GM12872 (cell line): ENCODE results near the gene HEXA.

ENCODE experiments used
- TF ChIP-seq, protein P1 (sequence below): IDR thresholded peaks from 3 replicates; pipeline ENCODE4 v1.5.1; 2011; ENCODE audit warnings: low read depth, mild to moderate bottlenecking, low read length, moderate library complexity; ENCODE audit not compliant: insufficient read depth

HEXA gene

DNA sequence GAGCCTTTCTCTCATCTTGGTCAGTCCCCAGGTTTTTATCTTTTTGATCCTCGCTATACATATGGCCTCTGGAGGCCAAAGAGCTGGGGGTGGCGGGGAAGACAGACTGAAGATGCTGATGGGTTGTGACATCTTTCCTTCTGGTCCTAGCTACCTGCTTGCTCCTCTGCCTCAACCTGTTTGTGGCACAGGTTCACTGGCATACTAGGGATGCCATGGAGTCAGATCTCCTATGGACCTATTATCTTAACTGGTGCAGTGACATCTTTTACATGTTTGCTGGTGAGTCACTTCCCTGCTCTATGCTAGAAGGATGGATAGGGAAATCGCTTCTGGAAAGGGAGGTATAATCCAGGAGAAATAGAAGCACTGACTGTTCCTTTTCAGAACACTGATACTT is 31.1 kb upstream of the HEXA start:
- TF ChIP-seq, protein P1, sequence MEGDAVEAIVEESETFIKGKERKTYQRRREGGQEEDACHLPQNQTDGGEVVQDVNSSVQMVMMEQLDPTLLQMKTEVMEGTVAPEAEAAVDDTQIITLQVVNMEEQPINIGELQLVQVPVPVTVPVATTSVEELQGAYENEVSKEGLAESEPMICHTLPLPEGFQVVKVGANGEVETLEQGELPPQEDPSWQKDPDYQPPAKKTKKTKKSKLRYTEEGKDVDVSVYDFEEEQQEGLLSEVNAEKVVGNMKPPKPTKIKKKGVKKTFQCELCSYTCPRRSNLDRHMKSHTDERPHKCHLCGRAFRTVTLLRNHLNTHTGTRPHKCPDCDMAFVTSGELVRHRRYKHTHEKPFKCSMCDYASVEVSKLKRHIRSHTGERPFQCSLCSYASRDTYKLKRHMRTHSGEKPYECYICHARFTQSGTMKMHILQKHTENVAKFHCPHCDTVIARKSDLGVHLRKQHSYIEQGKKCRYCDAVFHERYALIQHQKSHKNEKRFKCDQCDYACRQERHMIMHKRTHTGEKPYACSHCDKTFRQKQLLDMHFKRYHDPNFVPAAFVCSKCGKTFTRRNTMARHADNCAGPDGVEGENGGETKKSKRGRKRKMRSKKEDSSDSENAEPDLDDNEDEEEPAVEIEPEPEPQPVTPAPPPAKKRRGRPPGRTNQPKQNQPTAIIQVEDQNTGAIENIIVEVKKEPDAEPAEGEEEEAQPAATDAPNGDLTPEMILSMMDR, result no peak

DNA sequence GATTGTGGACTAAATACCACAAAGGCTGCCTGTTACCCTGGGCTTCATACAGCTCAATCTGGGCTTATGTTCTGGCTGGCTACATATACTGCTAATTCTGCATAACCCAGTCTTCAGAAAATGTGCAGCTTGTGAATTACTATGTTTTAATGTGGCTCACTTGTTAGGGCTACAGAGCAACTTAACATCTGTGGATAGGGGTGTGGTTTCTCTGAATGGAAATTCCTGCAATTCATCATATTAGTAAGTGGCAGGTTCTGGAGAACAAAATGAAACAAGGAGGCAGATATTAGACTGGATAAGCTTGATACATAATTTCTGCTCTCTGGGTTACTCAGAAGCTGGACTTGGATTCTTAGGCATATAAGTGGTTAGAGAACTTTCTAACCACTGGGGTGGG is 29.0 kb upstream of the HEXA start:
- TF ChIP-seq, protein P1, result no peak

DNA sequence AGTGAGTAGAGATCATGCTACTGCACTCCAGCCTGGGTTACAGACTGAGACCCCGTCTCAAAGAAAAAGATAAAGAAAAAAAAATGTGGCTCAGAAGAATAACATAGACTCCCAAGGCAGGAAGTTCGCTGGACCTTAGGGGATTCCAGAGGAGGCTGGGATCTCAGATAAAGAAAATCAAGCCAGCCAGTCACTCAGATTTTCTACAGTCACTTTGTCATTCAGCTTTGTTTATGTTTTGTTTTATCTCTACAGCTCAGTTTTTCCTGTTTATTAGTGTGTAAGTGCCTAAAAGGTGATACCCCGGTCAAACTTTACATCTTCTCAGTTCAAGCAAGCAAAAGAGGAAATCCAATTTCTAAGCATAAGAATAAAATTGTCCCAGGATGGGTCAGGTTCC is 28.5 kb upstream of the HEXA start:
- TF ChIP-seq, protein P1, result no peak

DNA sequence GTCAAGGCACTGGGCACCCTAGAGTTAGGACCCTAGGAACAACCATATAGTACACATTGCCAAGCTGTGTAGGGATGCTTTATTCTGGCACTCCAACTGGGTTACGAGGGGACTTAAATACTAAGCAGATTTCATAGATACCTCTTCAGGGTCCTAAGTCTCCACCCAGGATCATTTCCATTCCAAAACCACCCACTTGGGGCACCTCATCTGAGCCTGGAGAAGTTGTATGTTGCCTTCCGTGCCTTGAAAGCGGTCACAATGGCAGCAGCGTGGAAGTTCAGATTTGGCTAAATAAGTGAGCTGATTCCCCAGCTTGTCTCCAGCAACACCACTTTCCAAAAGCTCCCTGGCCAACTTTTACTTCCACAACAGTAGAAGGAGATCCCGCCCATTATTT is 26.9 kb upstream of the HEXA start:
- TF ChIP-seq, protein P1, result no peak

DNA sequence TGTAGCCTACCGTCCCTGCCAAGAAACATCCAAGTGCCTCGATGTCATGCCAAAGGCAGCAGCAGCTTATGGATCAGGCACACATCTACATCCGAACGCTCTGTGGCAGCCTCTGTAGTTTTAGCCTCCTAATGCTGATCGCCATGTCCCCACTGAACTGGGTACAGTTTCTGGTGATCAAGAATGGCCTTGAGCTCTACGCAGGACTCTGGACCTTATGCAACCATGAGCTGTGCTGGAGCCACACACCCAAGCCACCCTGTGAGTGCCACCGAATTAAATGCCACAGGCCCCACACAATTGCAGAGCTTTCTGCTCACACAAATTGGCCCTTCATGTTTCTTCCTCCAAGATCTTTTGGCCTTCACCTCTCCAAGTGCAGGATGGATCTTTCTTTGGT is 22.8 kb upstream of the HEXA start:
- TF ChIP-seq, protein P1, result no peak

DNA sequence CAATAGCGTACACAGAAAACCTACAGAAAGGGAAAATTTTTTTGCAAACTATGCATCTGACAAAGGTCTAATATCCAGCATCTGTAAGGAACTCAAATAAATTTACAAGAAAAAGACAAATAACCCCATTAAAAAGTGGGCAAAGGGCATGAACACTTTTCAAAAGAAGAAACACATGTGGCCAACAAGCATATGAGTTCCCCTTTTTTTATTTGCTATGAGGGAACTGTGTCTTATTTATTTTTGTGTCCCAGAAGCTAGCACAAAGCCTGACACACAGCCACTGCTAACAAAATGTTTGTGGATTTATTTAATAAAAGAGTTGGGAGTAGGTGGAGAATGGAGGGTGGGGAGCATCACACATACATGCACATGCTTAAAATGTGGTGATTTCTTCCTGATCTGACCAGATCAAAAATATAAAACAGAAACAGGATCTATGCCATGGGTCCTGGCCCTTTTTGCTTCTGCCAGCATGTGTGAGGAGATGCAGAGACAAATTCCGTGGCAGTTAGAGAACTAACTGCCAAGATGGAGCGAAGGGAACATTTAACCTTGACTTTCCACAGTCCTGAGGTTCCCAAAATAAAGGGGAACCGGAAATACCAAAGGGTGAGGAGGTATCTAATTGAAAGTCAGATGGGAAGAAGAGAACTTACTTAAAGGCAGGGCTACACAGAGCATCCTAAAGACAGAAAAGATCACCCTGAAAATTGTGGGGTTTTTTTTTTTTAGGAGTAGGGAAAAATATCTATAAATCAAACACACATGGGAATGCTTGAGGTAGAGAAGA is 22.2 kb upstream of the HEXA start, which contains the start of gene TMEM202:
Gene TMEM202 (plus strand): TSS at position 510 of the 793 bp plus-strand sequence. CDS start 22 bp downstream, at position 532.
- TF ChIP-seq, protein P1, result no peak

DNA sequence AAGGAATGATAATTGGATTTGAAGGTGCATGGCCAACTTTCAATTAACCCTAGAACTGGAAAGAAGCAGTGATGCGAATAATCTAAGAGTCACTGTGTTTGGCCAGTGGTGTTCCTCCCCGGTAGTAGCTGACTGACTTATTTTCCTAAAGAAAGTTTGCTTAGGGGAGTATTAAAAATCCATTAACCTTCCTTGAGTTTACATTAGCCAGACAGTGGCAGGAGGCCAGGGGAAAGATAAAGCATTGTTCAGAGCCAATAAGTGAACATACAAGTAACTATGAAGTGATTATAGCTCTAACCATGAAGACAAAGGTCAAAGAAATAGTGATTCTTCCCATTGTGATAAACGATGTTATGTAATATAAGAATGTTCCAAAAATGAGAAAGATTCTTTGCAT is 13.4 kb upstream of the HEXA start:
- TF ChIP-seq, protein P1, result no peak

DNA sequence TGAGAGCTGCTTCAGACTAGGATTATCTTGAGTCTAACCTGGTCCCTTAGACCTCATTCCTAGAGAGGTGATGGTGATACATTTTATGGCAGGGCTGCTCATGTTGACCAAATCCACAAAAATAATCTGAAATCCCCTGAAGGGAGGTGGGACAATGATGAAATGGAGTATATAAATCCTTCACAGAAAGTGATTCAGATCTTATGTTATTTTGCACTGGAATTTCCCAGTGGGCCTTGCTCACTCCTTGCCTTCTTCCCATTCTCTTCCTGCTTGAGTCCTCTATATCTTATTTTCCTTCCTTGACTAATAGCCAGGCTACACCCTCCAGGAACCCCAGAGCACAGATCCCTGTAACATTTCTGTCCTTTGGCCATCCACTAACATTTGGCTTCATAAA is 11.9 kb upstream of the HEXA start:
- TF ChIP-seq, protein P1, result no peak
